ENCODE results near the gene UTS2B. TPM values are rescaled to one million over a fixed set of nuclear protein-coding genes. Genes with fewer than 3 reads are reported as not detected.

Gene UTS2B
- total and polyA plus RNA-seq, 10 of the 15 experiments (the other 5 are each of a cell fraction or from before 2014, with no cell fraction given): 0.15 to 0.72 (median 0.44) TPM

GRCh38 chr3:191253089-191253799 is 77.1 kb downstream of the UTS2B start (continued):
- TF ChIP-seq NKRF (conservative IDR thresholded peaks at IDR 0.05) (no peak), ATF2 (IDR thresholded peaks at IDR 0.05; ENCODE audit: low read length) (0 out of 2 replicates have a peak, but pooled peaks have one; percentile 36), E4F1 (IDR thresholded peaks at IDR 0.05; ENCODE audit: borderline replicate concordance, partially characterized antibody) (no peak), SMAD5 (IDR thresholded peaks at IDR 0.05; ENCODE audit: low read depth) (no peak), MEF2A (IDR thresholded peaks at IDR 0.05; ENCODE audit: insufficient read depth, low read depth, low read length) (0 out of 2 replicates have a peak, but pooled peaks have one; percentile 44), FOXM1 (IDR thresholded peaks at IDR 0.05; ENCODE audit: low read depth, low read length) (no peak), LARP7 (IDR thresholded peaks at IDR 0.05) (no peak), HDGF (IDR thresholded peaks at IDR 0.05) (no peak), ZNF207 (IDR thresholded peaks at IDR 0.05; ENCODE audit: borderline replicate concordance) (no peak), CBFB (IDR thresholded peaks at IDR 0.05; ENCODE audit: low read depth) (no peak), CEBPB (IDR thresholded peaks at IDR 0.05; ENCODE audit: borderline replicate concordance in 1 of 2, low read depth in 2 of 2, low read length in 2 of 2) (no peak), BCL11A (IDR thresholded peaks at IDR 0.05; ENCODE audit: low read depth, low read length) (no peak), ZNF687 (IDR thresholded peaks at IDR 0.05) (0 out of 2 replicates have a peak, but pooled peaks have one; percentile 41), REST (IDR thresholded peaks at IDR 0.05; ENCODE audit: low read depth, low read length) (no peak), ZNF384 (IDR thresholded peaks at IDR 0.05; ENCODE audit: borderline replicate concordance, low read depth, low read length) (no peak)
